Measurements from ENCODE around the gene PEX10.

The PEX10 gene

GRCh38 chr1:2372551-2373490 lies 39.5 kb downstream of the PEX10 start:
- no peak for DNase-seq

- DNase-seq, result no peak
Measured at GRCh38 chr1:2368053-2368744, 44.2 kb downstream of the PEX10 start.

- no peak for DNase-seq
Measured at GRCh38 chr1:2363847-2364513, 48.4 kb downstream of the PEX10 start.

GRCh38 chr1:2360588-2361364 lies 51.6 kb downstream of the PEX10 start:
- DNase-seq, result no peak

- no peak for DNase-seq
Measured at GRCh38 chr1:2358651-2359640, 53.4 kb downstream of the PEX10 start.

GRCh38 chr1:2358072-2358471 lies 54.3 kb downstream of the PEX10 start:
- no peak for DNase-seq

GRCh38 chr1:2356911-2357845 lies 55.2 kb downstream of the PEX10 start:
- DNase-seq, result no peak

GRCh38 chr1:2356401-2356800 lies 56.0 kb downstream of the PEX10 start:
- no peak for DNase-seq

- DNase-seq, result no peak
Measured at GRCh38 chr1:2355373-2356261, 56.7 kb downstream of the PEX10 start.

GRCh38 chr1:2354511-2355372 lies 57.6 kb downstream of the PEX10 start:
- no peak for DNase-seq

Data from NK-92 treated with Interleukin-12 subunit alpha and Interleukin-12 subunit beta, amount 100 ng/mL, for 24 hours (cell line).